Lung (tissue), 12 donors: ENCODE data around the gene CCL13. TPM values are rescaled to one million over a fixed set of nuclear protein-coding genes. Genes with fewer than 3 reads are reported as not detected.

Experiments
- ATAC-seq: fragments of 200-7000 bp; cut with Tn5 transposase; one replicate; pipeline ENCODE4 v1.9.1; 2020; ENCODE audit warnings: moderate number of reproducible peaks; ENCODE audit not compliant: insufficient read depth, low FRiP score
- DNase-seq, 3 donors: peaks; one replicate each; pipeline ENCODE4 v3.0.0-alpha.2; 2013 to 2017
- H3K27ac ChIP-seq, 2 donors: one replicate each; pipeline ENCODE4 v1.5.1; 2013; ENCODE audit warnings: mild to moderate bottlenecking in 2 of 2, moderate library complexity in 2 of 2, control low read depth in 1 of 2, inconsistent platforms in 1 of 2, low read depth in 1 of 2, low read length in 1 of 2
- H3K27me3 ChIP-seq, 3 donors: one replicate each; pipeline ENCODE4 v1.5.1; 2013; ENCODE audit warnings: low read length in 2 of 3; ENCODE audit not compliant: control insufficient read depth in 3 of 3, insufficient read depth in 3 of 3
- H3K36me3 ChIP-seq, 4 donors: one replicate each; pipeline ENCODE4 v1.5.1; 2013; ENCODE audit warnings: low read length in 4 of 4, mild to moderate bottlenecking in 1 of 4, moderate library complexity in 1 of 4; ENCODE audit not compliant: control insufficient read depth in 4 of 4, insufficient read depth in 4 of 4
- H3K4me1 ChIP-seq, 5 donors: one replicate each; pipeline ENCODE4 v1.5.1; 2013; ENCODE audit warnings: low read length in 5 of 5, mild to moderate bottlenecking in 2 of 5, moderate library complexity in 1 of 5; ENCODE audit not compliant: control insufficient read depth in 5 of 5, insufficient read depth in 5 of 5
- H3K4me3 ChIP-seq: one replicate; pipeline ENCODE4 v1.5.1; 2013; ENCODE audit warnings: mild to moderate bottlenecking, control low read depth, moderate library complexity
- H3K9ac ChIP-seq, 2 donors: one replicate each; pipeline ENCODE4 v1.5.1; 2013; ENCODE audit warnings: low read length in 2 of 2, control low read depth in 1 of 2; ENCODE audit not compliant: insufficient read depth in 1 of 2
- H3K9me3 ChIP-seq, 4 donors: one replicate each; pipeline ENCODE4 v1.5.1; 2013; ENCODE audit warnings: low read length in 3 of 4, mild to moderate bottlenecking in 1 of 4, moderate library complexity in 1 of 4; ENCODE audit not compliant: control insufficient read depth in 4 of 4, insufficient read depth in 3 of 4
- WGBS, 2 donors: extraction: QIAGEN DNeasy Blood & Tissue Kit; methylation state at CpG; one replicate each; pipeline ENCODE4 v1.1.7; 2013; 5-methylcytosine and 5-hydroxymethylcytosine counted together
- polyA plus RNA-seq, 2 donors: library from polyadenylated mRNA; stranded (reverse); fragments of 200-250 nt; gene quantifications; one replicate each; pipeline ENCODE4 v1.2.1, GENCODE V29; 2013
- total RNA-seq, 2 donors: library from RNA; depleted of rRNA in 1 of 2; stranded (reverse); fragments of >200 nt in 1 of 2; gene quantifications; one replicate each; pipeline ENCODE4 v1.2.1, GENCODE V29; 2014 to 2021
- TF ChIP-seq, protein P1 (sequence below): IDR thresholded peaks from 2 replicates; pipeline ENCODE4 v1.5.1; 2012; ENCODE audit warnings: mild to moderate bottlenecking; ENCODE audit errors: control extremely low read depth, extremely low read depth
- donor health status: control.
- donor health status: control.
- donor health status: Bipolar disorder and iron deficiency.
- donor health status: healthy.
- donor health status: DM: yes; HTN: yes; CAD: no.

CCL13 gene
- total and polyA plus RNA-seq, 4 donors: 2.5 to 4.6 (median 4.1) TPM

DNA sequence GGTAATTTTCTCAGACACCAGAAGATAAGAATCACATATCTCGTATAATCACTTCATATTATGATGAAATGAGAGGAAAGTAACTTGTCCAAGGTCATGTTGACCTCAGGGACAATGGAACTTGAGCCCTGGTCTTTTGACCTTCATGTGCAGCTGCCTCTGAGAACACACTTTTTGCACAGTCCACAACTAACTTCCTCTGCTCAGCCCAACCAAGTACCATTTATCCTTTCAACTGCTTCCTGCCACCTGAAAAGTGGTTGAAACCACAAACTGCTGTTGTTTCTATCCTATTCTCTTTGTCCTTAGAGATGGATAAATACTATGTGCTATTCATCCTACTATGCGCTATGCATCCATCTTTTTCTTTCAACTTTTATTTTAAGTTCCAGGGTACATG is 9.1 kb downstream of the CCL13 start:
- no peak for ATAC-seq
- peaks cover 0 to 11% (median 0%) of the 10 kb centered on the region in 5 donors for H3K4me1 ChIP-seq
- no peak for DNase-seq
- no peaks in the 10 kb centered on the region for H3K9me3 ChIP-seq
- H3K9ac ChIP-seq: no peak overlapping the region
- TF ChIP-seq, protein P1, sequence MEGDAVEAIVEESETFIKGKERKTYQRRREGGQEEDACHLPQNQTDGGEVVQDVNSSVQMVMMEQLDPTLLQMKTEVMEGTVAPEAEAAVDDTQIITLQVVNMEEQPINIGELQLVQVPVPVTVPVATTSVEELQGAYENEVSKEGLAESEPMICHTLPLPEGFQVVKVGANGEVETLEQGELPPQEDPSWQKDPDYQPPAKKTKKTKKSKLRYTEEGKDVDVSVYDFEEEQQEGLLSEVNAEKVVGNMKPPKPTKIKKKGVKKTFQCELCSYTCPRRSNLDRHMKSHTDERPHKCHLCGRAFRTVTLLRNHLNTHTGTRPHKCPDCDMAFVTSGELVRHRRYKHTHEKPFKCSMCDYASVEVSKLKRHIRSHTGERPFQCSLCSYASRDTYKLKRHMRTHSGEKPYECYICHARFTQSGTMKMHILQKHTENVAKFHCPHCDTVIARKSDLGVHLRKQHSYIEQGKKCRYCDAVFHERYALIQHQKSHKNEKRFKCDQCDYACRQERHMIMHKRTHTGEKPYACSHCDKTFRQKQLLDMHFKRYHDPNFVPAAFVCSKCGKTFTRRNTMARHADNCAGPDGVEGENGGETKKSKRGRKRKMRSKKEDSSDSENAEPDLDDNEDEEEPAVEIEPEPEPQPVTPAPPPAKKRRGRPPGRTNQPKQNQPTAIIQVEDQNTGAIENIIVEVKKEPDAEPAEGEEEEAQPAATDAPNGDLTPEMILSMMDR: no peak
- no peak overlapping the region for H3K4me3 ChIP-seq
- H3K27ac ChIP-seq: no peak overlapping the region
- H3K36me3 ChIP-seq: no peaks in the 10 kb centered on the region
- H3K27me3 ChIP-seq: peaks cover 0 to 4% (median 0%) of the 10 kb centered on the region in 3 donors
- WGBS, 2 donors: 34 to 49% methylated on average over 2 of the region's 2 CpGs

DNA sequence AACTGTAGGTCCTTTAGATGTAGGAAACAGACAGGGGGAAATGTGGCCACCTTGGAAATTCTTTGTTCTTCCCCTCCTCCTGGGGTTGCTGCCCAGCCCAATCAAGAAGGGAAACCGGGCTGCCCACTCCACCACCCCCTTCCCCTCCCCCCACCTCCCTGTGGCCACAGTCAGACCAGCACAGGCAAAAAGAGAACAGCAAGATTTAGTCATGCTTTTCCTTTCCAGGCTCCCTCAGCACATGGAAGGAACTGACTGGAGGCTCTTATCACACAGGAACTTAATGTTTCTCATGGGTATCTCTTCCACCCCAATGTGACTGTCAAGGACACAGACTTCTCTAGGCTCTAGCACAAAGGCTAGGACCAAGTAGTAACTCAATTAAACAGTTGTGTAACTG is 9.7 kb downstream of the CCL13 start:
- no peak overlapping the region for H3K9ac ChIP-seq
- TF ChIP-seq, protein P1: no peak
- WGBS, 2 donors: 0 to 29% methylated on average over 1 of the region's 1 CpG
- no peaks in the 10 kb centered on the region for H3K9me3 ChIP-seq
- DNase-seq (no peak), ATAC-seq (no peak)
- peaks cover 0 to 6% (median 0%) of the 10 kb centered on the region in 5 donors for H3K4me1 ChIP-seq
- H3K4me3 ChIP-seq: no peak overlapping the region
- peaks cover 0 to 4% (median 0%) of the 10 kb centered on the region in 3 donors for H3K27me3 ChIP-seq
- H3K27ac ChIP-seq: no peak overlapping the region
- no peaks in the 10 kb centered on the region for H3K36me3 ChIP-seq

DNA sequence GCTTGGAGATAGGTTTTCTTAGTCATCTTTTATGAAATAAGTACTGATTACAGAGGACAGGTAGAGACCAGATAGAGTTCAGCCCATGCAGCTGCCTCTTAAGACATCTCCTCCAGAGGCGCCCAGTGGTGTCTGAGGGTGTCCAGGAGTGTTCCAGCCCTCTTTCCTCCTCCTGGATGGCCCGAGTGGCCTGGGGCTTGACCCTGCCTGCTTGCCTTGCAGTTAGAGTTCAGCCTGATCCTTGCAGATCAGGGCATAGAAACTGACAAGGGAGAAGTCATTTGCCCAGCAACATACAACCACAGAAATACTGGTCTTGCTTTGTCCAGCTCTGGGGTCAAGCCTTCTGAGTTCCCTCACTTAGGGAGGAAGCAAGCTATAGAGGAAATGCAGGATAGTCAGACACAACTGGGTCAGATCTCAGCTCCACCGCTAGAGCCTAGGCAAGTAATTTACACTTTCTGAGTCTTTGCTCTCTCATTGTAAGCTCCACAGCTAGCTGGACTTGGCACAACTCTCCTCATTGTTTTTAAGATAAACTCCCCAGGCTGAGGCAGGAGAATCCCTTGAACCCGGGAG is 10.3 kb downstream of the CCL13 start:
- peaks cover 0 to 3% (median 0%) of the 10 kb centered on the region in 5 donors for H3K4me1 ChIP-seq
- H3K27me3 ChIP-seq: peaks cover 0 to 4% (median 0%) of the 10 kb centered on the region in 3 donors
- no peaks in the 10 kb centered on the region for H3K36me3 ChIP-seq
- H3K4me3 ChIP-seq: no peak overlapping the region
- DNase-seq (no peak), ATAC-seq (no peak)
- WGBS, 2 donors: 64 to 76% methylated on average over 4 of the region's 4 CpGs
- no peaks in the 10 kb centered on the region for H3K9me3 ChIP-seq
- H3K9ac ChIP-seq: no peak overlapping the region
- no peak overlapping the region for H3K27ac ChIP-seq
- TF ChIP-seq, protein P1: no peak
